ENCODE data around the gene PAEP.

The PAEP gene

GRCh38 chr9:135574943-135575342 is 13.4 kb downstream of the PAEP start:
- H3K27ac ChIP-seq (ENCODE audit: low read depth, low read length), result no peak overlapping the region
- H3K4me3 ChIP-seq (ENCODE audit: low read depth in 1 of 5, low read length in 5 of 5), result no peak overlapping the region
- no peaks in the 10 kb centered on the region for H3K4me1 ChIP-seq (ENCODE audit: control insufficient read depth in 5 of 5, insufficient read depth in 5 of 5, low read length in 5 of 5)
- peaks cover 0 to 16% (median 9%) of the 10 kb centered on the region in 5 donors for H3K27me3 ChIP-seq (ENCODE audit: control insufficient read depth in 5 of 5, insufficient read depth in 4 of 5, low read length in 5 of 5)
- no peak overlapping the region for H3K9ac ChIP-seq (ENCODE audit: low read length in 5 of 5)
- H3K36me3 ChIP-seq (ENCODE audit: control insufficient read depth in 5 of 5, insufficient read depth in 5 of 5, low read length in 5 of 5), result no peaks in the 10 kb centered on the region
- peaks cover 0 to 5% (median 0%) of the 10 kb centered on the region in 5 donors for H3K9me3 ChIP-seq (ENCODE audit: control insufficient read depth in 5 of 5, low read length in 5 of 5)

GRCh38 chr9:135575995-135576631 is 14.6 kb downstream of the PAEP start:
- Histone ChIP-seq H3K27me3 (ENCODE audit: control insufficient read depth in 5 of 5, insufficient read depth in 4 of 5, low read length in 5 of 5) (peaks cover 0 to 23% (median 9%) of the 10 kb centered on the region in 5 donors), H3K9ac (ENCODE audit: low read length in 5 of 5) (no peak overlapping the region), H3K9me3 (ENCODE audit: control insufficient read depth in 5 of 5, low read length in 5 of 5) (peaks cover 0 to 5% (median 0%) of the 10 kb centered on the region in 5 donors)

GRCh38 chr9:135577256-135577655 is 15.7 kb downstream of the PAEP start:
- peaks cover 0 to 3% (median 0%) of the 10 kb centered on the region in 5 donors for H3K9me3 ChIP-seq (ENCODE audit: control insufficient read depth in 5 of 5, low read length in 5 of 5)
- peaks cover 0 to 21% (median 9%) of the 10 kb centered on the region in 5 donors for H3K27me3 ChIP-seq (ENCODE audit: control insufficient read depth in 5 of 5, insufficient read depth in 4 of 5, low read length in 5 of 5)
- H3K27ac ChIP-seq (ENCODE audit: low read depth, low read length), result no peak overlapping the region
- H3K36me3 ChIP-seq (ENCODE audit: control insufficient read depth in 5 of 5, insufficient read depth in 5 of 5, low read length in 5 of 5), result no peaks in the 10 kb centered on the region
- H3K4me1 ChIP-seq (ENCODE audit: control insufficient read depth in 5 of 5, insufficient read depth in 5 of 5, low read length in 5 of 5), result no peaks in the 10 kb centered on the region
- no peak overlapping the region for H3K4me3 ChIP-seq (ENCODE audit: low read depth in 1 of 5, low read length in 5 of 5)
- no peak overlapping the region for H3K9ac ChIP-seq (ENCODE audit: low read length in 5 of 5)

More at GRCh38 chr9:135575995-135576631, 14.6 kb downstream of the PAEP start:
- no peak overlapping the region for H3K27ac ChIP-seq (ENCODE audit: low read depth, low read length)
- H3K4me1 ChIP-seq (ENCODE audit: control insufficient read depth in 5 of 5, insufficient read depth in 5 of 5, low read length in 5 of 5), result no peaks in the 10 kb centered on the region
- no peak overlapping the region for H3K4me3 ChIP-seq (ENCODE audit: low read depth in 1 of 5, low read length in 5 of 5)
- no peaks in the 10 kb centered on the region for H3K36me3 ChIP-seq (ENCODE audit: control insufficient read depth in 5 of 5, insufficient read depth in 5 of 5, low read length in 5 of 5)

GRCh38 chr9:135579356-135579755 is 17.8 kb downstream of the PAEP start:
- Histone ChIP-seq H3K4me3 (ENCODE audit: low read depth in 1 of 5, low read length in 5 of 5) (no peak overlapping the region), H3K27ac (ENCODE audit: low read depth, low read length) (no peak overlapping the region), H3K9me3 (ENCODE audit: control insufficient read depth in 5 of 5, low read length in 5 of 5) (peaks cover 0 to 3% (median 0%) of the 10 kb centered on the region in 5 donors), H3K4me1 (ENCODE audit: control insufficient read depth in 5 of 5, insufficient read depth in 5 of 5, low read length in 5 of 5) (peaks cover 0 to 2% (median 0%) of the 10 kb centered on the region in 5 donors), H3K36me3 (ENCODE audit: control insufficient read depth in 5 of 5, insufficient read depth in 5 of 5, low read length in 5 of 5) (no peaks in the 10 kb centered on the region), H3K9ac (ENCODE audit: low read length in 5 of 5) (no peak overlapping the region), H3K27me3 (ENCODE audit: control insufficient read depth in 5 of 5, insufficient read depth in 4 of 5, low read length in 5 of 5) (peaks cover 3 to 28% (median 14%) of the 10 kb centered on the region in 5 donors)

- Histone ChIP-seq H3K9ac (ENCODE audit: low read length in 5 of 5) (no peak overlapping the region), H3K9me3 (ENCODE audit: control insufficient read depth in 5 of 5, low read length in 5 of 5) (peaks cover 0 to 3% (median 0%) of the 10 kb centered on the region in 5 donors), H3K27me3 (ENCODE audit: control insufficient read depth in 5 of 5, insufficient read depth in 4 of 5, low read length in 5 of 5) (peaks cover 3 to 26% (median 11%) of the 10 kb centered on the region in 5 donors), H3K4me3 (ENCODE audit: low read depth in 1 of 5, low read length in 5 of 5) (no peak overlapping the region), H3K27ac (ENCODE audit: low read depth, low read length) (no peak overlapping the region), H3K4me1 (ENCODE audit: control insufficient read depth in 5 of 5, insufficient read depth in 5 of 5, low read length in 5 of 5) (peaks cover 0 to 7% (median 0%) of the 10 kb centered on the region in 5 donors), H3K36me3 (ENCODE audit: control insufficient read depth in 5 of 5, insufficient read depth in 5 of 5, low read length in 5 of 5) (no peaks in the 10 kb centered on the region)
Measured at GRCh38 chr9:135579889-135580660, 18.5 kb downstream of the PAEP start.

- H3K36me3 ChIP-seq (ENCODE audit: control insufficient read depth in 5 of 5, insufficient read depth in 5 of 5, low read length in 5 of 5), result no peaks in the 10 kb centered on the region
- no peak overlapping the region for H3K9ac ChIP-seq (ENCODE audit: low read length in 5 of 5)
- peaks cover 0 to 7% (median 0%) of the 10 kb centered on the region in 5 donors for H3K4me1 ChIP-seq (ENCODE audit: control insufficient read depth in 5 of 5, insufficient read depth in 5 of 5, low read length in 5 of 5)
- peaks cover 3 to 27% (median 11%) of the 10 kb centered on the region in 5 donors for H3K27me3 ChIP-seq (ENCODE audit: control insufficient read depth in 5 of 5, insufficient read depth in 4 of 5, low read length in 5 of 5)
- H3K27ac ChIP-seq (ENCODE audit: low read depth, low read length), result no peak overlapping the region
- no peak overlapping the region for H3K4me3 ChIP-seq (ENCODE audit: low read depth in 1 of 5, low read length in 5 of 5)
- H3K9me3 ChIP-seq (ENCODE audit: control insufficient read depth in 5 of 5, low read length in 5 of 5), result peaks cover 0 to 3% (median 0%) of the 10 kb centered on the region in 5 donors
Measured at GRCh38 chr9:135580664-135581380, 19.3 kb downstream of the PAEP start.

- Histone ChIP-seq H3K27me3 (ENCODE audit: control insufficient read depth in 5 of 5, insufficient read depth in 4 of 5, low read length in 5 of 5) (peaks cover 6 to 27% (median 11%) of the 10 kb centered on the region in 5 donors), H3K9ac (ENCODE audit: low read length in 5 of 5) (no peak overlapping the region), H3K4me3 (ENCODE audit: low read depth in 1 of 5, low read length in 5 of 5) (no peak overlapping the region), H3K4me1 (ENCODE audit: control insufficient read depth in 5 of 5, insufficient read depth in 5 of 5, low read length in 5 of 5) (peaks cover 0 to 7% (median 0%) of the 10 kb centered on the region in 5 donors), H3K36me3 (ENCODE audit: control insufficient read depth in 5 of 5, insufficient read depth in 5 of 5, low read length in 5 of 5) (no peaks in the 10 kb centered on the region), H3K27ac (ENCODE audit: low read depth, low read length) (no peak overlapping the region), H3K9me3 (ENCODE audit: control insufficient read depth in 5 of 5, low read length in 5 of 5) (peaks cover 0 to 3% (median 0%) of the 10 kb centered on the region in 5 donors)
Measured at GRCh38 chr9:135581636-135582426, 20.3 kb downstream of the PAEP start.

- Histone ChIP-seq H3K36me3 (ENCODE audit: control insufficient read depth in 5 of 5, insufficient read depth in 5 of 5, low read length in 5 of 5) (no peaks in the 10 kb centered on the region), H3K9ac (ENCODE audit: low read length in 5 of 5) (no peak overlapping the region), H3K4me1 (ENCODE audit: control insufficient read depth in 5 of 5, insufficient read depth in 5 of 5, low read length in 5 of 5) (peaks cover 0 to 7% (median 0%) of the 10 kb centered on the region in 5 donors), H3K27me3 (ENCODE audit: control insufficient read depth in 5 of 5, insufficient read depth in 4 of 5, low read length in 5 of 5) (peaks cover 6 to 30% (median 11%) of the 10 kb centered on the region in 5 donors), H3K27ac (ENCODE audit: low read depth, low read length) (no peak overlapping the region), H3K4me3 (ENCODE audit: low read depth in 1 of 5, low read length in 5 of 5) (no peak overlapping the region), H3K9me3 (ENCODE audit: control insufficient read depth in 5 of 5, low read length in 5 of 5) (peaks cover 0 to 3% (median 0%) of the 10 kb centered on the region in 5 donors)
Measured at GRCh38 chr9:135582541-135582940, 21.0 kb downstream of the PAEP start.

- no peak overlapping the region for H3K9ac ChIP-seq (ENCODE audit: low read length in 5 of 5)
- peaks cover 0 to 7% (median 0%) of the 10 kb centered on the region in 5 donors for H3K4me1 ChIP-seq (ENCODE audit: control insufficient read depth in 5 of 5, insufficient read depth in 5 of 5, low read length in 5 of 5)
- no peak overlapping the region for H3K27ac ChIP-seq (ENCODE audit: low read depth, low read length)
- peaks cover 0 to 3% (median 0%) of the 10 kb centered on the region in 5 donors for H3K9me3 ChIP-seq (ENCODE audit: control insufficient read depth in 5 of 5, low read length in 5 of 5)
- peaks cover 6 to 30% (median 11%) of the 10 kb centered on the region in 5 donors for H3K27me3 ChIP-seq (ENCODE audit: control insufficient read depth in 5 of 5, insufficient read depth in 4 of 5, low read length in 5 of 5)
- H3K36me3 ChIP-seq (ENCODE audit: control insufficient read depth in 5 of 5, insufficient read depth in 5 of 5, low read length in 5 of 5), result no peaks in the 10 kb centered on the region
- no peak overlapping the region for H3K4me3 ChIP-seq (ENCODE audit: low read depth in 1 of 5, low read length in 5 of 5)
Measured at GRCh38 chr9:135582966-135583687, 21.6 kb downstream of the PAEP start.
